Globus pallidus (tissue), 1 donor: ENCODE results near the gene ERCC5.

ENCODE experiments used
- DNase-seq: peaks from one replicate; pipeline ENCODE4 v3.0.0-alpha.2; 2015; ENCODE audit warnings: low spot score

Gene ERCC5

DNA sequence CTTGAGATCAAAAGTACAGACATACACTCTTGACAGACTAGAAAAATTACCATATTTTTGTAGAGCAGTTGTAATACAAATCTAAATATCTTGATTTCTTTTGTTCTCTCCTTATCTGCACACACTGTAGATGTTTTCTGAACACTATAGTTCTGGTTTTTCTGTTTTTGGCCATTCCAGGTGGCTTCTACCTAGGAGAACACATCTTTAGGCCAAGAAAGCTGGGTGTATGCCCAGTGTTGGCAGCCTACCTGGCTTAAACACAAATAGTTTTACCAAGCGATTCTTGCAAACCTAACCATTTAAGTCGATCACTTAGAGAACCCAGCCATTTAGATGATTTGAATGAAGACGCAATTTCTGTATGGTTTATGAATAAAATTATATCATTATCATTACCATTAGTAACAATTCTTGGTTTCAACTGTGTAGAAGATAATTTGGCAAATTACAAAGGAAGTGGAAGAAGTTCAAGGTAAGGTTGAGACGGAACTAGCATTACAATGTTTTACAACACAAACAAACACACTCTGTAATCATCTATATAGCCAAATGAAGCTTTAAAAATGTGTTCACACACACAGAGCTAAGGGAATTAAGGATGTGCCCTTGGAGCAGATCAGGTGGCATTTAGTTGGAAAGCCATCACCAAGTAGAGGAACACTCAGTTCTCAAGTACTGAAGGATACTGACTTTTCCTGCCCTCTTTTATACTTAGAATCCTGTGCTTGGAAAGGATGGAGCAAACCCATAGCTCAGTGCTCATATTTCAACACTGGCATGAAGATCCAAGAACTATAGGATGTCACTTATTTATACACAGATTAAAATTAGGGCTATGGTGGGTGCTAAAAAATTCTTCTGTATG, 36.2 kb downstream of the ERCC5 start:
- DNase-seq: no peak

DNA sequence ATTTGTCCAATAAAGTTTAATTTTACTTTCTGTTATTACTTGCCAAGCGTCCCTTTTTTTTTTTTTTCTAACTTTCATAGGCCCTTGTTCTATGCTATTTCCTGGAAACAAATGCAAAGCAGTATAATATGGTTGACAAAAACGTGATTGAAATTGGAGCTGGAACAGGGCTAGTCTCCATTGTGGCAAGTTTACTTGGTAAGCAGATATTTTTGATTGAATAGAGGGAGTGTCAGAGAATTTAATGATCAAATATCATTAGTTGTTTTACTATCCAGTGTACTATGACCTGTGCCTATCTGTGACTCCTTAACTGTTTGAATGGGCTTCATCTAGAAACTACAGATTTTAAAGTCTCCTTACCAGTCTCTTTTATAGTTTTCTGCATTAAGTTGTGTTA, 46.7 kb downstream of the ERCC5 start:
- no peak for DNase-seq

DNA sequence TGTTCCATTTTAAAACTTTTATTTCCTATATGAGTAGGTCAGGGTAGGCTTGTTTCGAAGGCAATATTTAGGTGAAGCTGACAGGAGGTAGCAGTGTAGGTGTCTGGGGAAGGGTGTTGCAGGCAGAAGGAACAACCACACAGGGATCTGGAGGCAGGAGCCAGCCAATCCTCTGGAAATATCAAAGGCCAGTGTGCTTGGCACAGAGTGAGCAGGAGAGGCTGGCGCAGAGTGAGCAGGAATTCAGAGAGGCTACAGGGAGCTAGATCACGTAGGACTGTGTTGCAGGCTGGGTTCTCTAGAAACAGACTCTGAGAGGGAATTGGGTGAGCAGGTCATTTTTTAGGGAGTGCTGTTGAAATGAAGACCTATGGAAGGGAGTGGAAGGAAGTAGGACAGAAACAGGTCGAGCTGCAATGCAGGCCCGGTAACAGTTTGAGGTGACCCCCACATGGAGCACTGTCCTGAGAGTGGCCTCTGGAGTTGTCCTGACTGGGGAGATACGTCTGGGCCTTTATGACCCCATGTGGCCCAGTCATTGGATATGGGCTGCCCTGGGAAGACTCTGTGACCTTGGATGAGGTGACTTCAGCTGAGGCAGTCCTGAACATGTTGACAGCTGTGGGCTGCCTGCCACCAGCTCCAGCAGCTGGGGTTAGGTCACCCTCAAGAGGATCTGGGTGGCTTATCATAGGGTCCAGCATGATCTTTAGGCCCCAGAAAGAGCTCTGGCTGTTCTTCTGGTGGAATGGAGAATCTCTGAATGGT, 51.7 kb downstream of the ERCC5 start:
- DNase-seq: no peak

DNA sequence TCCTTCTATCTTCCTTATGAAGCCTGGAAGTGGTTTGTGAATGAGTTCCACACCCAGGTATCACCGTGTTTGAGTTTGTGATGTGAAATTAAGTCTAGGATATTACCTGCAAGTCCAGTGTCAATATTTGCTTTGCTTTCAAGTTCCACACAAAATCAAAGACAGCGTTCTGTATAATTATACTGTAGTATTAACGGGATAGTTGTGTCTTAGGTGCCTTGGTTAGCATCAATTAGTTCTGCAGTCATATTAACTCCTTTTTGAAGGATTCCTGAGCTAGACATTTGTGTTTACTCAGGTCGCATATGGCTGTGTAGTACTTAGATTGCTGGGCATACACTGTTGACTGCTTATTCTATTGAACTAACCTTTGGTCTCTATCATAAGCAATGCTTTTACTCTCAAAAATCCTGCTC, 54.4 kb downstream of the ERCC5 start:
- DNase-seq: no peak

DNA sequence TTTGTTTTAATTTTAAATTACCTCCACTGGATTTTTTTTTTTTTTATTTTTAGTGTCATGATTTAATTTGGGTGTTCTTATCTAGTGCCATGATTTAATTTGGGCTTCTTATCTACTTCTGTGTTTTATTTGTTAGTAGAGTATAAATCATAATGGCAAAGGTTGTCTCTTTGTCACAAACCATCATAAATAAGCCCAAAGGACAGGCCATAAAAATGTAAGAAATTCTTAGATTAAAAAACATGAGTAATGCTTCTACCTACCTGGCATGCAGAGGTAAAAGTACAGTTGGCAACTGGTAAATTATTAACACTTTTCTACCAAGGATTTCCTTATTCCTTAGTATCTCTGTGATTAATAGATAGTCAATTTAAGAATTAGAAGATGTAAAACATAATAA, 55.2 kb downstream of the ERCC5 start:
- DNase-seq: no peak

DNA sequence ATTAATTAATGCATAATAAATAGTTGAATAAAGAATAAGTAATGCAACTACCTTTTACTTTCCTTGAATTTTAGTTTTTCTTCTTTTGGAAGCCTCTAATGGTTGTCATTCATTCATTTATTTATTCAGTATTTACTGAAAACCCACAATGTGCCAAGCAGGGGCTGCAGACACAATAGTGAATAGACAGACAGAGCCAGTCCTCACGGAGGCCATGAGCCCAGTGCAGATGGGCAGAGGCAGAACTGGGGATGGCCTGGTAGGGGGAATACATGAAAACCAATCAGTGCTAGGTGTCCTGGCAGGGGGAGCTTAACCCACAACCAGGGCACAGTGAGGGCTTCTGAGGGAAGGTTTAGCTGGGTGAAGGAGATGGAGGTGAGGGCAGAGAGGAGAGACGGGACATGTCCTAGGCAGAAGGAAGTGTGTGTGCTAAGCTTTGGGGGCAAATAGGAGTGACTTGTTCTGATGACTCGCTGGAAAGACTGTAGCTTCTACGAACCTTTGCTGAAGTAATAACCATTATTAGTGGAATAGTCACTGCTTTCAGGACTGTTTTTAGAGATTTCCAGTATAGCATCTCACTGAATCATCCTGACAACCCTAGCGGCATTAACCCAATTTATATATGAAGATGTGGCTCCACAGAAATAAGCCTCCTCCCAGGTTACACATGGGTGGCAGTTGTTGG, 55.9 kb downstream of the ERCC5 start:
- peak; percentile 54 for DNase-seq

DNA sequence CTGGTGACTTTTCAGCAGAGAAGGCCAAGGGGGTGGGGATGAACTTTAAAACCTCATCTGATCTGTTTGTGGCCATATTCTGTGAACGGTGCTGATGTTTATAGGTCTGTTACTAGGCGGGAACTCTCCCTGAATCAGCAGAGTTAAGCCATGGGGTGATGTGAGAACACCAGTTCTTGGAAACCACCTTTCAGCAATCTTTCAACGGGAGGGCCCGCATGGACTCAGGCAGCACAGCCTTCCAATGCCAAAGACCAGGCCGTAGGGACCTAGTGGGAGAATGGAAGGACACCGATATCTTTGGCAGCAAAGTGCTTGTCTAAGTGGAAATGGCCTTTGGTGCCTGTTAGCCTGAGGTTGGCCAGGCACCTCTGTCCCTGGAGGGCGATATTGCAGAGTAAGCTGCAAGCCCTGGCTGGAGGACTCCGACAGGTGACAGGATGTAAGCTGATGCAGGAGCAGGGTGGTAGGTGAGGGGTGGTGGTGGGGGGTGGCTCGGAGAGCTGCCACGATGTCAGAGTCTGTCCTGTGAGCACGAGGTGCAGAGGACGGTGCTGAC, 57.0 kb downstream of the ERCC5 start:
- DNase-seq: no peak

DNA sequence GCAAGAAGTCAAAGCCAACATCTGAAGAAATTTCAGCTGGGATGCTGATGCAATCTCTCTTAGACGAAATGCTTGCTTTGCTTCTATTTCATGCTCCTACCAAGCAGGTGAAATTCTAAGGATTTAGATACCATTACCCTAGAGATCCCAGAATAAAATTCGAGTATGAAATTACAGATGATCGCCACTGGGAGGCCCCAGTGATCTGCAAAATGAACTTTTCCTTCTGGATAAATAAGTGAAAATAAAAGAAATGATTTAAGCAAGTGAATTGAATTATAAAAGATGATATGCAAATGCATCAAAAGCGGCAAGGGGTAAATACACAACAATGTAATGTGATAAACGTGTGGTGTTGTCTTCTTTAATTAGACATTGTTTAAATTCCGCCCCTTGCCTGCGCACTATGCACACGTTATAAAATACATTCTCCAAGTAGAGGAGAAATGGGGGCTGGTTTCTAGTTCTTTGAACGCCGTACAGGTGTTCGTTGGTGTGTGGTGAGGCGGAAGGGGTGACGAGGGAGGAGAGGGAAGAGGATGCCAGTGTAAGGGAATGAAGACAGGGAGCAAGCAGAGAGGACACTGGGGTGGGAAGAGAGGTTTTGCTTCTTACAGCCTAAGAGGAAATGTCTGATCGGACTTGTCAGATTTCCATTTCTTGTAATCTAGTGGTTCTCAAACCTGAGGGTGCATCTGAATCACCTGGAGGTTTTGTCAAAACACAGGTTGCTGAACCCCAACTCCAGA, 58.0 kb downstream of the ERCC5 start:
- DNase-seq: peak; percentile 23

DNA sequence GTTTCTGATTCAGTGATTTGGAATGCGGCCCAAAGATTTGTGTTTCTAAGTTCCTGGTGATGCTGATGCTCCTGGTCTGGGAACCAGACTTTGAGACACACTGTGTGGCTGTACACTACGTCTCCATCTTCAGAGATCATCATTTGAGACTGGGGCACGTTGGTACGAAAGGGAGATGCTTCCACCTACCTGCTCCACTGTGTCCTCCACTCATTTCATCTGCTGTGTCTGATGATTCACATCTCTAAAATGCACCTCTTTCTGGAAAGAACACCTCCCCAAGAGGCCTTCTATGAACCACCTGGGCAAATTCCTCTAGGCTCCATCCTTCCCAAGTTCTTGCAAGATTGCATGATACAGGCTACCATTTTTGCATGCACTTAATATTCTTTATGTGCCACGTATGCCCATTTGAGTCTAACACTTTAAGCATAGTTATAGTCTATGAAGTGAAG, 58.6 kb downstream of the ERCC5 start:
- DNase-seq: no peak

DNA sequence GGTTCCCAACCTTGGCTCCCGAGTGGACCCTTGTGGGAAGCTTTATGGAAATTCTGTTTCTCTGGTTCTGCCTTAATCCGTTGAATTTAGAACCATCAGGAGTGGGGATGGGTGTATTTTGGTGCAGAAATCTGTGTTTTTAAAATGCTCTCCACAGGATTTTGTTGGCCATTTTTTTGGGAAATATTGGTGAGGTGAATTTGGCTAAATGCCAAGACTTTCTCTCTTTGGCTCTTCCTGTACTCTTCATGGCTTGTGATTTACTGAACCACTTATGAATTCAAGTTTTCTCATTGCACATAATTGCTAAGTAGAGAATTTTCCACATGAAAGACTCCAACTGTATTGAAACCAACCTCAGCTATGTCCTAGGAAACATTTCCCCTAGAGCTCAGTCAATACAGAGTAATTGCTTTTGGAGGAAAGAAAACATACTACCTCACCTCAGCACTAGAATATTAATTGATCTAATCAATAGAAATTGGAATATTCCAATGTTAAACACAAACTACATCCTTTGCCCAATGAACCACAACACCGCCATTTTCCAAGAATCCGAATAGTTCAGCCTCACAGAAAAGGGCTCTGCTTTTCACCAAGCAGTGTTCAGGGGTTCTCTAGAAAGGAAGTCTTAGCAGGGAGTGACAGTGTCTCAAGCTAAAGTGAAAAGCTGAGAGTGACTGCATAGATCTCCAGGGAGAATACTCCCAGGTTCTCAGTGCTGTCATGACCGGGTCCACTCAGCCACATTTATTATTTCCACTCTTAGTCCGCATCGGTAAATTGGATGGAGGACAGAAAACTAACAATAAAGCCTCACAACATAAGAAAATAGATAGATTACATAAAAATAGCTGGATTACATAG, 60.3 kb downstream of the ERCC5 start:
- no peak for DNase-seq

DNA sequence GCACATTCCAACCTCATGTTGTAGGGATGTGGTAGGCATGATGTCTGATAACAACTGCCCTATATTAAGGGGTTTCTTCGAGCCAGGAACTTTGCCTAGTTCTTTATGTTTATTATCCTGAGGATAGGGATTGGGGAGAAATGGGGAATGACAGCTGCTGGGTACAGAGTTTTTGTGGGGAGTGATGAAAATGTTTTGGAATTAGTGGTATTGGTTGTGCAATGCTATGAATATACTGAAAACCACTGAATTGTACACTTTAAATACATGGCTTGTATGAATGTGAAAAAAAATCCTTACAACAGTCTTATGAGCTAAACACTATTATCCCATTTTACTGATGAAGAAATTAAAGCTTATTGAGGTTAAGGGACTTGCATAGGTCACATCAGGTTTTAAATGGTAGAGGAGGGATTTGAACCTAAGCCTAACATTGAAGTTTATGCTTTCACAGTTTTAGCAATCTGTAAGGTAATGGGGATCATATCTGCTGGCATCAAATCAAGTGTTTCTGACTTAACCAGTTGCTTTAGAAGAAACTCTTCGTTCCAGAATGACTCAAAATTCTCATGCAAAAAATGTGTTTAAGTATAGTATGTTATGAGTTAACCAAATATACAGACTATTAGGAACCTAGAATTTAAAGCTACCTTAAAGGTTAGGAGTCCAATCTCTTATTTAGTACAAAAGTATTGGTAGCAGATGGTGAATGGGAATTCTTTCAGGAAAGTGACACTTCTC, 61.4 kb downstream of the ERCC5 start:
- no peak for DNase-seq

DNA sequence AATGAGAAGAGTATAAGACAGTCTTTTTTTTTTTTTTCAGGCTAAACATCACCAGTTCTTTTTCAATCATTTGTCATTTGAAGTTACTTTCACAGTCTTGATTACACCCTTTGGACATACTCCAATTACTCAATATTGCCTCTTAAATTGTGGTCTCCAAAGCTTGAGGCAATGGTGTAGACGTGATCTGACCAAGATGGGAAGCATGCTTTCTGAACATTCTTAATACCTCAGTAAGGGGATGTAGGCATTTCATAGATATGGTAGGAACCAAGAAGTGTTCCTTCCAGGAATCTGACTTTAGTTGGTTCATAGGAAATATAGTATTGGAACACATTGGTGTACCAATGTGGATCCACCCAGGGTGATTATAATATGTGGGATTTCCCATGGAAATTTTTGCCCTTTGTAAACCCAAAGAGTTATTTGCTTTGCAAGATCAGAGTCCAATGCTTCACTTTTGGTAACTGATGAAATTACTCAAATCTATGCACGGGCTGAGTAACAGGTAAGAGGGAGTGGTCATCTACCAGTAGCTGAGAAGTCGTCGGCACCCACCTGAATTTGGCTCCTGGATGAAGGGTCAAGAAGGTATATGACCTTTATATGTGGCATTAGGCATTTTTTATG, 62.2 kb downstream of the ERCC5 start:
- DNase-seq: no peak

DNA sequence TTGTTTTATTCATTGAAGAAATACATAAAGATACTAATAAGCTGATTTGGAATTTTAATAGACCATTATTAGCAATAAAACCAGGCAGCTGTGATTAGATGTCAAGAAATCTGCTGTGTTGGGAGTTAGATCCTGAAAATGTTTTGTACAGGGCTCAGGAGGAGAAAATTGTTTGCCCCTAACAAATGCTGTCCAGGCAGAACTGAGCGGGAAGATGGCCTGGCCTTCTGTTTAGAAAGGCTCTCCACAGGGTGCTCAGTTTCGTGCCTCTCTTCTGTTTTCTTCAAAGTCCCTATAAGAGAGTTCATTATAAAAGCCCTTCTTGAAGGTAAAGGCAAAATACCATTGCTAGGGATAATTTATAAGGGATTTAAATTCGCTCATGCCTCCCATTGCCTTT, 64.1 kb downstream of the ERCC5 start:
- no peak for DNase-seq

DNA sequence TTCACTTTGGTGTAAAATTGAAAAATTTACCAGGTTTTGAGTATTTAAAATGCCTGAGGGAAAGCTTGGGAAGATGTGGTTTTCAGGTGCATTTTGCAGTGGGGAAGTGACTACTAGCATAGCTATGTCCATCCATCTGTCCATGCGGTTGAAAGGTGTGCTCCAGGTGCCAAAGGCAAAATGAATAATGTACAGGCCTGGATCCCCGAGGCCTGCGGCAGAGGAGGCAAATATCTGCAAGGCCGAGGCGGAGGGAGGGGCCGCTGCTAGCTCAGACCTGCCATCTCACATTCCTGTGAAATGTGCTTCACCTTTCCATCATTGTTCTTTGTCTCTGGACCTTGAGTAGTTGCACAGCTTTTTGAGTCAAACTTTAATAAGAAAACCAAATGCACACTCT, 65.5 kb downstream of the ERCC5 start:
- no peak for DNase-seq

DNA sequence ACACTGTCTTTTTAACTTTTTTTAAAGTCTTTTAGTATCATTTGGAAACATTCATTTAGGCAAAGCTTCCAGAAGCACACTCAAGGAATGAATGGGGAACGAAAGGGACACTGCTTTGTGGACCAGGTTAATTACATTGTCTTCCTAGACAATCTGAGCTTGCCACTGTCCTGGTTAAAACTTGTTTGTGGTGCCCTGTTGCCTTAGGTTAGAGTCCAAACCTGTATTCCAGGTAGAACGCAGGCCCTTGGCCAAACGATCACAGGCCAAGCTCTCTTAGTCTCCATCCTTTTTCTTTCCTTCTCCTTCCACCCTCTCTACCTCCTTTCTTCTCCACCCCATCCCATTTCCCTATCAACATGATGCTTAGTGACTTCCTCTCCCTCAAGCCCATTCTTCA, 66.8 kb downstream of the ERCC5 start:
- no peak for DNase-seq

DNA sequence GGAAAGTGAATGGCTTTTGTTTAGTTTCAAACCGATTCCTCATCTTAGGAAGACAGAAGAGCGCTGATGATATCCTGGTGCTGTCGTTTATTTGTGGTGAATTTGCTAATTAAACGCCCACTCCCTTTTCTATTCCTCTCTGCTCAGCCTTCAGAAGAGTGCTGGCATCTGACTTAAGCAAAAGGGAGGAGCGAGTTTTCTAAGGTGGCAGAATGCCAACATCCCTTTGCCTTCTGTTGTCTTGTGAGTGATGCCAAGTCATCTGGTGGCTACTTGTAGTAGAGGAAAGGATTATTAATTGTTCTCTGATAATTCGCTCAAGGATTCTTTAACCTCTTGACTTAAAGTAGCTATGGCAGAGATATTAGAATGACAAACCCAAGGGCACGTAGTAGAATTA, 68.1 kb downstream of the ERCC5 start:
- peak; percentile 26 for DNase-seq

DNA sequence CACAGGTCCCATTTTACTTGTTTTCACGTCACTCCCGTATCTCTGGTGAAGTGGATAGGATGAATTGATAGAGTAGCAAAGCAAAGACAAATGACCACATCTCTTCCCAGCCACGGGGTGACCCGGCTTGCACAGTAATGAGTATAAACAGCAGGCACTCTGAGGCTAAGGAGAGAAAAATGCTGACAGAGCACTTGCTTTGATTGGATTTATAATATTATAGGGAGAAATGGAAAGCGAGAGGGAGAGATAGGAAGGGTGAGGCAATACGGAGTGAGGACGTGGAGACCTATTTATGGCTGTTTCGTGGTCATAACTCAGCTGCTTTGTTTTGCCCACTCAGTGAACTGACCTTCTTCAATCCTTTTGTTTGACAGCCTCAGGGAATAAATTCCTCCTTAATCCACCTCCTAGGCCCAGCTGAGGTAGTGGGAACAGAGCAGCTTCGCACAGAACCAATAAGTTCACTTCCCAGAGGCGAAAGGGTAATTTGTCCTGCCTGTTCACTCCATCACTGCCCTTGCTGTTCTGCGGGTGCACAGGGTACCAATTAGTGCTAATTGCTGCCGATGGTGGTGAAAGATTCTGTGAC, 68.6 kb downstream of the ERCC5 start:
- DNase-seq: no peak

DNA sequence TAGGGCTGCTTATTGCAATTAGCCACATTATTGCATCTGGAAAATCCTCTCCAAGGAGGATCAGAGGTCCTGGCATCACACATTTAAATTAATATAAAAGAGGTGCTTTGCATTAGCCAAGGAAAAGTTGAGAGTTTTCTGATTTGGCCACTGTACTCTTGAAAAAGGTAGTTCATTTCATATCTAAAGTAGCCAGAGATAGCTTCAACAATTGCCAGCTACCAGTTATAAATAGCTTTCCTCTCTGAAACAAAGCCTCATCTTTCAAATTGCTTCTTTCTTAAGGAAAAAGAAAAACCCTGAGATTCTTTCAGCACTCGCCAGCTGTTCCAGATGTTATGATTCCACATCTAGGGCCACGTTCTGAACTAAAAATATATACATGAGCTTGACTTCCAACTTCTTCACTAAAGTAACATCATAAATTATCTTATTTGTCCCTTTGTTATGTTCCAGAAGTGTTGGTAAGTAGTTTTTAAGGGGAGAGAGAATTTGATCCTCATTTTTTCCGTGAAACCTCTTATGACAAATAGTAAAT, 69.6 kb downstream of the ERCC5 start:
- DNase-seq: no peak

DNA sequence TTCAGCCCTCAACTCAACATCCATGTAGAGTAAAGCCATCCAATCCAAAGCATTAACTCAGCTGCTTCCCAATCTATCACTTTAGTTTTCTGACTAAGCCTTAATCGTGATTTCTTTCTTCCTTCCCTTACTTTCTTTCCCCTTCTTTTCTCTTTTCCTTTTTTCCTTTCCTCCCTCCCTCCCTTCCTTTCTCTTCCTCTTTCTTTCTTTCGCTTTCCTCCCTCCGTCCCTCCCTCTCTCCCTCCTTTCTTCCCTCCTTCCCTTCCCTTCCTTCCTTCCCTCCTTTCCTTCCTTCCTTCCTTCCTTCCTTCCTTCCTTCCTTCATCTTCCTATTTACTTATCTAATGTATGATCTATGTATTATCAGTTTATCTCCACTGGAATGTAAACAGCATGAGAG, 71.2 kb downstream of the ERCC5 start:
- no peak for DNase-seq
